CD4-positive, CD25-positive, alpha-beta regulatory T cell (primary cell): ENCODE data around the gene PSMD5. TPM values are rescaled to one million over a fixed set of nuclear protein-coding genes. Genes with fewer than 3 reads are reported as not detected.
A peak's percentile ranks its signal among the peaks of the same experiment; 100 is the strongest.

Experiments used
- ATAC-seq, 2 donors: fragments of 150-1000 bp; cut with Tn5 transposase; one replicate each; pipeline ENCODE4 v1.10.0; 2021; ENCODE audit warnings: low read depth in 2 of 2, moderate number of reproducible peaks in 2 of 2, moderate library complexity in 1 of 2
- DNase-seq, 3 donors: peaks; one replicate each; pipeline versions ENCODE4 v3.0.0 to v3.0.0-alpha.2; 2012 to 2022; ENCODE audit warnings: mixed read lengths in 1 of 3
- H3K27ac ChIP-seq: one replicate; pipeline ENCODE4 v1.7.0; 2013; ENCODE audit warnings: mild to moderate bottlenecking, low read length; ENCODE audit not compliant: insufficient read depth, poor library complexity, severe bottlenecking
- H3K27me3 ChIP-seq: one replicate; pipeline ENCODE4 v1.7.0; 2013; ENCODE audit warnings: low read length; ENCODE audit not compliant: control insufficient read depth, insufficient read depth
- H3K36me3 ChIP-seq: one replicate; pipeline ENCODE4 v1.7.0; 2013; ENCODE audit warnings: mild to moderate bottlenecking, low read length, moderate library complexity; ENCODE audit not compliant: control insufficient read depth, insufficient read depth
- H3K4me1 ChIP-seq: 2 replicates; pipeline ENCODE4 v1.7.0; 2013; ENCODE audit warnings: mild to moderate bottlenecking, low read length; ENCODE audit not compliant: insufficient read depth, control insufficient read depth, poor library complexity, severe bottlenecking
- H3K4me3 ChIP-seq: one replicate; pipeline ENCODE4 v1.7.0; 2013; ENCODE audit warnings: low read depth, mild to moderate bottlenecking, low read length, moderate library complexity
- H3K9me3 ChIP-seq, 2 experiments: 1 replicate in 1 of 2; 2 replicates in 1 of 2; pipeline ENCODE4 v1.7.0; 2013; ENCODE audit warnings: low read length in 2 of 2, mild to moderate bottlenecking in 1 of 2, moderate library complexity in 1 of 2; ENCODE audit not compliant: control insufficient read depth in 2 of 2
- H3K27ac Mint-ChIP-seq, 3 donors: one replicate each; pipeline ENCODE4 v1.8.0; 2020 to 2022; ENCODE audit warnings: mild to moderate bottlenecking in 3 of 3, mixed read lengths in 3 of 3, moderate library complexity in 2 of 3
- H3K27me3 Mint-ChIP-seq: one replicate; pipeline ENCODE4 v1.8.0; 2022; ENCODE audit warnings: mild to moderate bottlenecking, mixed read lengths
- H3K36me3 Mint-ChIP-seq: one replicate; pipeline ENCODE4 v1.8.0; 2020; ENCODE audit warnings: mixed read lengths
- H3K4me1 Mint-ChIP-seq, 4 donors: one replicate each; pipeline ENCODE4 v1.8.0; 2020 to 2022; ENCODE audit warnings: mixed read lengths in 4 of 4, mild to moderate bottlenecking in 1 of 4
- H3K4me3 Mint-ChIP-seq, 4 donors: one replicate each; pipeline ENCODE4 v1.8.0; 2020 to 2022; ENCODE audit warnings: mild to moderate bottlenecking in 4 of 4, mixed read lengths in 4 of 4, moderate library complexity in 3 of 4
- H3K9me3 Mint-ChIP-seq, 7 donors: one replicate each; pipeline ENCODE4 v1.8.0; 2020 to 2022; ENCODE audit warnings: mixed read lengths in 7 of 7, mild to moderate bottlenecking in 3 of 7, moderate library complexity in 2 of 7
- polyA plus RNA-seq, 4 donors: library from polyadenylated mRNA; unstranded; fragments of 300-500 nt; fragmentation: Illumina TruSeq; gene quantifications; one replicate each; pipeline ENCODE4 v1.2.3, GENCODE V29; 2021
- total RNA-seq: library from RNA; stranded (reverse); gene quantifications from one replicate; pipeline ENCODE4 v1.2.3, GENCODE V29; 2022

The PSMD5 gene
- total and polyA plus RNA-seq, 5 donors from 2014 or later: 27.0 to 44.0 (median 30.4) TPM

- Histone ChIP-seq H3K36me3 (peaks cover 90% of the 10 kb centered on the region), H3K9me3 (no peaks in the 10 kb centered on the region), H3K4me1 (no peaks in the 10 kb centered on the region), H3K4me3 (no peak overlapping the region), H3K27me3 (no peaks in the 10 kb centered on the region), H3K27ac (no peak overlapping the region)
- H3K27ac Mint-ChIP-seq: no peak overlapping the region
- ATAC-seq (no peak), DNase-seq (peak in 1 of 3 donors; percentile 42)
- H3K36me3 Mint-ChIP-seq: peaks cover 52% of the 10 kb centered on the region
- H3K27me3 Mint-ChIP-seq: no peaks in the 10 kb centered on the region
- H3K4me3 Mint-ChIP-seq: no peak overlapping the region
- H3K4me1 Mint-ChIP-seq: peaks cover 0 to 9% (median 8%) of the 10 kb centered on the region in 4 donors
- no peaks in the 10 kb centered on the region for H3K9me3 Mint-ChIP-seq
Observed at GRCh38 chr9:120768886-120769285, 73.8 kb downstream of the PSMD5 start.

- H3K4me3 ChIP-seq: no peak overlapping the region
- DNase-seq: no peak
- H3K9me3 Mint-ChIP-seq: no peaks in the 10 kb centered on the region
- H3K27me3 Mint-ChIP-seq: no peaks in the 10 kb centered on the region
- no peaks in the 10 kb centered on the region for H3K27me3 ChIP-seq
- peaks cover 92% of the 10 kb centered on the region for H3K36me3 ChIP-seq
- H3K36me3 Mint-ChIP-seq: peaks cover 52% of the 10 kb centered on the region
- peaks cover 0 to 9% (median 8%) of the 10 kb centered on the region in 4 donors for H3K4me1 Mint-ChIP-seq
- H3K4me1 ChIP-seq: no peaks in the 10 kb centered on the region
- peak overlapping the region; percentile 5 to 82 (median 35) for H3K27ac Mint-ChIP-seq
- no peak for ATAC-seq
- no peak overlapping the region for H3K4me3 Mint-ChIP-seq
- no peaks in the 10 kb centered on the region for H3K9me3 ChIP-seq
- no peak overlapping the region for H3K27ac ChIP-seq
Observed at GRCh38 chr9:120768247-120768646, 74.5 kb downstream of the PSMD5 start.

- H3K36me3 ChIP-seq: peaks cover 92% of the 10 kb centered on the region
- H3K36me3 Mint-ChIP-seq: peaks cover 48% of the 10 kb centered on the region
- peak overlapping the region in 2 of 3 donors; percentile 65 to 82 for H3K27ac Mint-ChIP-seq
Observed at GRCh38 chr9:120767451-120767850, 75.3 kb downstream of the PSMD5 start.

More at GRCh38 chr9:120767451-120767850, 75.3 kb downstream of the PSMD5 start:
- DNase-seq (no peak), ATAC-seq (no peak)
- no peaks in the 10 kb centered on the region for H3K27me3 ChIP-seq
- H3K9me3 ChIP-seq: no peaks in the 10 kb centered on the region
- no peak overlapping the region for H3K4me3 ChIP-seq
- Mint-ChIP-seq H3K9me3 (no peaks in the 10 kb centered on the region), H3K27me3 (no peaks in the 10 kb centered on the region), H3K4me1 (peaks cover 0 to 7% (median 6%) of the 10 kb centered on the region in 4 donors), H3K4me3 (no peak overlapping the region)
- no peaks in the 10 kb centered on the region for H3K4me1 ChIP-seq
- no peak overlapping the region for H3K27ac ChIP-seq

Other genes starting within 250 kb of the PSMD5 start
- gene MEGF9, start 128.5 kb downstream of the PSMD5 start, total RNA-seq: 17.8 TPM
- 1 to 10 TPM; 4.6 to 7.7 (median 7.3) TPM for gene MEGF9, start 128.5 kb downstream of the PSMD5 start, polyA plus RNA-seq
- gene FBXW2, start 49.5 kb downstream of the PSMD5 start, total RNA-seq: 87.8 TPM
- 10 to 100 TPM; 34.0 to 43.1 (median 39.3) TPM for gene FBXW2, start 49.5 kb downstream of the PSMD5 start, polyA plus RNA-seq
- 149 TPM for gene PHF19, start 34.3 kb upstream of the PSMD5 start, total RNA-seq
- gene PHF19, start 34.3 kb upstream of the PSMD5 start, polyA plus RNA-seq: 10 to 100 TPM; 21.4 to 43.2 (median 31.9) TPM
- 167 TPM for gene TRAF1, start 83.9 kb upstream of the PSMD5 start, total RNA-seq
- gene TRAF1, start 83.9 kb upstream of the PSMD5 start, polyA plus RNA-seq: 10 to 100 TPM; 13.5 to 18.7 (median 16.5) TPM
- gene C5, start 207.4 kb upstream of the PSMD5 start, total RNA-seq: 1.5 TPM
- gene C5, start 207.4 kb upstream of the PSMD5 start, polyA plus RNA-seq: 1 to 10 TPM in 2 of 4 donors, under 1 TPM in 1, not detected in 1; 0.31 to 1.1 (median 1.1) TPM
- gene CNTRL, start 232.0 kb upstream of the PSMD5 start, total RNA-seq: 135 TPM
- 10 to 100 TPM; 12.2 to 17.8 (median 14.8) TPM for gene CNTRL, start 232.0 kb upstream of the PSMD5 start, polyA plus RNA-seq